Right lobe of liver (tissue), 4 donors: ENCODE measurements around the gene C1orf198.

Experiments used
- POLR2A ChIP-seq: fragments of 450-650 bp; IDR thresholded peaks from one replicate; pipeline ENCODE4 v1.6.1; 2017; ENCODE audit warnings: antibody characterized with exemption, mild to moderate bottlenecking
- TF ChIP-seq, protein P1 (sequence below), 4 donors: fragments of 200-600 bp in 3 of 4; fragments of 450-650 bp in 1 of 4; IDR thresholded peaks; one replicate each; pipeline versions ENCODE4 v1.5.1 to v1.8.0; 2016 to 2022; ENCODE audit warnings: antibody characterized with exemption in 4 of 4, mild to moderate bottlenecking in 2 of 4
- donor health status: DM: no; HTN: no; CAD: no.
- donor health status: DM: no; HTN: no; CAD: no.
- donor health status: DM: no; HTN: yes; CAD: no.

DNA sequence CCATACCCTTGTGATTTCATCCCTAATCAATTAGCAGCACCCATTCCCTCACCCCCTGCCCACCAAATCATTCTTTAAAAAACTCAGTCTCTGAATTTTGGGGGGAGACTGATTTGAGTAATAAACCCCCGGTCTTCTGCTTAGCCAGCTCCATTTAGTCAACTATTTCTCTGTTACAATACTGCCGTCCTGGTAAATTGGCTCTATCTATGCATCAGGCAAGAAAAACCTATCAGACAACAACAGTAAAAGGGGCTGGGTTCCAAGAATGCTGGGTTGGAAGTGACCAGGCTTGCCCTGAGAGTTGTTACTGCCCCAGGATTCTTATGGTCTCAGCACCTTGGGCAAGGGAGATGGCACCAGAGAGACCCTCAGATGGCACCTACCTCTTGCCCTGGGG lies 16.3 kb upstream of the C1orf198 start:
- TF ChIP-seq, protein P1, sequence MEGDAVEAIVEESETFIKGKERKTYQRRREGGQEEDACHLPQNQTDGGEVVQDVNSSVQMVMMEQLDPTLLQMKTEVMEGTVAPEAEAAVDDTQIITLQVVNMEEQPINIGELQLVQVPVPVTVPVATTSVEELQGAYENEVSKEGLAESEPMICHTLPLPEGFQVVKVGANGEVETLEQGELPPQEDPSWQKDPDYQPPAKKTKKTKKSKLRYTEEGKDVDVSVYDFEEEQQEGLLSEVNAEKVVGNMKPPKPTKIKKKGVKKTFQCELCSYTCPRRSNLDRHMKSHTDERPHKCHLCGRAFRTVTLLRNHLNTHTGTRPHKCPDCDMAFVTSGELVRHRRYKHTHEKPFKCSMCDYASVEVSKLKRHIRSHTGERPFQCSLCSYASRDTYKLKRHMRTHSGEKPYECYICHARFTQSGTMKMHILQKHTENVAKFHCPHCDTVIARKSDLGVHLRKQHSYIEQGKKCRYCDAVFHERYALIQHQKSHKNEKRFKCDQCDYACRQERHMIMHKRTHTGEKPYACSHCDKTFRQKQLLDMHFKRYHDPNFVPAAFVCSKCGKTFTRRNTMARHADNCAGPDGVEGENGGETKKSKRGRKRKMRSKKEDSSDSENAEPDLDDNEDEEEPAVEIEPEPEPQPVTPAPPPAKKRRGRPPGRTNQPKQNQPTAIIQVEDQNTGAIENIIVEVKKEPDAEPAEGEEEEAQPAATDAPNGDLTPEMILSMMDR (IDR thresholded peaks at IDR 0.05), result no peak
- no peak for TF ChIP-seq POLR2A
